Left cardiac atrium (tissue), 4 donors: ENCODE measurements around the gene POF1B. TPM values are rescaled to one million over a fixed set of nuclear protein-coding genes. Genes with fewer than 3 reads are reported as not detected.

Experiments
- ATAC-seq, 2 donors: fragments of 200-7000 bp; cut with Tn5 transposase; one replicate each; pipeline ENCODE4 v1.9.1; 2020; ENCODE audit warnings: mild to moderate bottlenecking in 2 of 2, moderate library complexity in 2 of 2
- DNase-seq: peaks from one replicate; pipeline ENCODE4 v3.0.0-alpha.2; 2020
- intact Hi-C, 2 donors: fragments of 100-400 bp; cut with DNase I; formaldehyde crosslinking; loops; one replicate each; pipeline versions ENCODE4 v1.14.1 to v1.15.1; 2022 to 2023
- total RNA-seq, 2 donors: library from RNA; stranded (reverse); fragmentation: NEBNext Ultra II Directional; extraction: Animal tissue kit (Norgen Biotek cat#: 25700); gene quantifications; one replicate each; pipeline ENCODE4 v1.2.1, GENCODE V29; 2021
- donor health status: DM: no; HTN: yes; CAD: no.
- donor health status: DM: no; HTN: yes; CAD: no; lungs with severe emphysema.
- donor health status: DM: yes; HTN: yes; CAD: no.
- donor health status: Dilated cardiomyopathy.

Gene POF1B
- total RNA-seq, 2 donors from 2014 or later = 17.1 to 19.5 TPM

- intact Hi-C loops = no loop called here
- DNase-seq (no peak), ATAC-seq (peak; percentile 31 to 70)
These were observed 134.8 kb downstream of the POF1B start for GRCh38 chrX:85244450-85245211.

DNA sequence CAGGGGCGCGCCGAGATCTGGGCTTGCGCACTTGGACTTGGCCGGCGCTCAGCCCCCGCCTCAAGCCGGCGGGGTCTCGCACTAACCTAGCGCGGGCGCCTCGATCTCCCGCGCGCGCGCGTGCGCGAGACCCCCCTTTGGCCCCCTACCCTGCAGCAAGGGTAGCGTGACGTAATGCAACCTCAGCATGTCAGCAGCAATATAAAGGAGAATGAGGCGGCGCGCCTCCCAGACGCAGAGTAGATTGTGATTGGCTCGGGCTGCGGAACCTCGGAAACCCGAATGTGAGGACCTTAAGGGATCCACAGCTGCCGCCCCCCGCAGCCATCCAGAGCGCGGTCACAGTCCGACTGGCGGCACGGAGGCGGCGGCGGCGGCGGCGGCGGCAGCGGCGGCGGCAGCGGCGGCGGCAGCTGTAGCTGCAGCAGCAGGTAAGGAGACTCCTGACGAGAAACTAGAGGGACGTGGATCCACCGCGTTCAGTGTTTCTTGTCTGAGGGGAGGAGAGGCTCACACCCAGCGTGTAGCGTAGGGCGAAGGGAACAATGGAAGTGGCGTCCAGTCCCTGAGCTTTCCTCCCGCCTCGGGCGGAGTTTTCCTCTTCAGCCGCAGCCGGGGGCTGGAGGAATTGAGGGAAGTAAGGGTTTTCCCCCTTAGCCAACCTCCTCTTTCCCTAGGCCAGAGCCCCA, 135.6 kb downstream of the POF1B start, which contains the start of the genes SATL1 and ZNF711:
SATL1 (minus strand) TSS at position 19 of the 689 bp plus-strand sequence. CDS start 134,811 bp downstream, outside the sequence.
ZNF711 (plus strand) TSS at position 231 of the 689 bp plus-strand sequence. CDS start 3,582 bp downstream, outside the sequence.
- DNase-seq = peak; percentile 60
- intact Hi-C loops = no loop called here
- ATAC-seq = peak; percentile 82 to 90

DNA sequence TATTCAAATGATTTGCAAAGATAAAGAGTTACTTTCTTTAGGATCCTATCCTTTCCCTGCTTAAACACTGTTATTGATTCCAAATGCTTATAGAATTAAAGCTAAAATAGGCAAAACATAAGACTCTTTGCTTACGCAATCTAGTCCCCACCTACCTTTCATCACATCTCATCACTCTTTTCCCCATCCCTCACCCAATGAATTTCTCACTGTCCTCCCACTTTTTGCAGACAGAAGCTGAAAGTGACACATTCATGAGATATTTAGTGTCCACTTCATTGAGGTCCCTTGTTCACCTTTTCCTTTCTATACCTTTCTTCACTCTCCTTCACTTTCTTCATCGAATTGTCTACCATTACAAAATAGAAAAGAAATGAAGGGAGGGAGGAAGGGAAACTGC, 136.3 kb downstream of the POF1B start:
- intact Hi-C loops = no loop called here
- no peak for ATAC-seq

More for the DNA sequence above, 136.3 kb downstream of the POF1B start:
- no peak for DNase-seq

Other genes with a start within 250 kb of the POF1B start
- under 1 TPM; 0.10 to 0.12 TPM for gene SATL1, start 135.9 kb downstream of the POF1B start, total RNA-seq
- 1 to 10 TPM; 3.1 to 5.4 TPM for gene ZNF711, start 135.7 kb downstream of the POF1B start, total RNA-seq